Adrenal gland (tissue), 5 donors: ENCODE results near the gene ANKRD33B.

Source experiments
- CTCF ChIP-seq, 6 experiments: fragments of 450-650 bp in 4 of 6; fragments of 200-600 bp in 2 of 6; sonication (generic) in 1 of 6; IDR thresholded peaks; 1 replicate in 5 of 6; 2 replicates in 1 of 6; pipeline versions ENCODE4 v1.5.1 to v1.8.0; 2016 to 2021; ENCODE audit warnings: antibody characterized with exemption in 6 of 6, mild to moderate bottlenecking in 2 of 6, moderate library complexity in 1 of 6
- POLR2A ChIP-seq, 2 donors: fragments of 450-650 bp; IDR thresholded peaks; one replicate each; pipeline ENCODE4 v1.6.1; 2017; ENCODE audit warnings: antibody characterized with exemption in 2 of 2, mild to moderate bottlenecking in 2 of 2, moderate library complexity in 1 of 2
- donor health status: DM: no; HTN: no; CAD: no.

GRCh38 chr5:10553476-10553875, 10.4 kb upstream of the ANKRD33B start:
- TF ChIP-seq CTCF (IDR thresholded peaks at IDR 0.05), result no peak
- no peak for TF ChIP-seq POLR2A (IDR thresholded peaks at IDR 0.05)
